Heart left ventricle (tissue), 13 donors: Measurements from ENCODE around the gene TOLLIP.

Experiments used
- POLR2A ChIP-seq, 2 donors: fragments of 450-650 bp; IDR thresholded peaks; one replicate each; pipeline ENCODE4 v1.6.1; 2017; ENCODE audit warnings: antibody characterized with exemption in 2 of 2, mild to moderate bottlenecking in 2 of 2, moderate library complexity in 2 of 2
- TF ChIP-seq, protein P1 (sequence below), 12 donors: fragments of 200-600 bp; sonication (generic) in 4 of 12; IDR thresholded peaks; one replicate each; pipeline versions ENCODE4 v1.5.0 to v1.8.0; 2018 to 2022; ENCODE audit warnings: antibody characterized with exemption in 12 of 12, mild to moderate bottlenecking in 5 of 12
- donor health status: ischemic (EF 13 %, LVEDD 7.1; RV severe dilation, severe dysfunction).
- donor health status: DM: no; HTN: yes; CAD: no.
- donor health status: DM: no; HTN: no; CAD: no.
- donor health status: ischemic (EF 25% LVEDD 6.9; RV normal size, moderate dysfunction).
- donor health status: ischemic (EF 25% LVEDD 5.7; RV mildly dilated, moderate dysfunction).
- donor health status: ischemic (EF 35%, LVEDD 5.7; RV mildly dilated, moderate dysfunction).
- donor health status: nonischemic (EF 11% LVEDD 7.7; RV severe dilation, severe dysfunction).
- donor health status: DM: yes; HTN: yes; CAD: no.
- donor health status: PGD.
- donor health status: ischemic (EF 29% LVEDD 5.4; RV normal size, mild dysfunction).
- donor health status: nonischemic (EF 23%, LVEDD 6.1; RV moderate dilation, normal function).

DNA sequence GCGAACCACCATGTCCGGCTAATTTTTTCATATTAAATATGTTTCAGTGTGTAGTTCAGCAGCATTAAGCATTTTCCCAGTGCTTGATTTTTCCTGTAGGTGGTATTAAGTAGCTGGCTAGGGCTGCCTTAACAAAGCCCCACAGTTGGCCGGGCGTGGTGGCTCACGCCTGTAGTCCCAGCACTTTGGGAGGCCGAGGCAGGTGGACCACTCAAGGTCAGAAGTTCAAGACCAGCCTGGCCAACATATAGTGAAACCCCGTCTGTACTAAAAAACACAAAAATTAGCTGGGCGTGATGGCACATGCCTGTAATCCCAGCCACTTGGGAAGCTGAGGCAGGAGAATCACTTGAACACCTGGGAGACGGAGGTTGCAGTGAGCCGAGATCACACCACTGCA lies 33.5 kb upstream of the TOLLIP start:
- TF ChIP-seq, protein P1, sequence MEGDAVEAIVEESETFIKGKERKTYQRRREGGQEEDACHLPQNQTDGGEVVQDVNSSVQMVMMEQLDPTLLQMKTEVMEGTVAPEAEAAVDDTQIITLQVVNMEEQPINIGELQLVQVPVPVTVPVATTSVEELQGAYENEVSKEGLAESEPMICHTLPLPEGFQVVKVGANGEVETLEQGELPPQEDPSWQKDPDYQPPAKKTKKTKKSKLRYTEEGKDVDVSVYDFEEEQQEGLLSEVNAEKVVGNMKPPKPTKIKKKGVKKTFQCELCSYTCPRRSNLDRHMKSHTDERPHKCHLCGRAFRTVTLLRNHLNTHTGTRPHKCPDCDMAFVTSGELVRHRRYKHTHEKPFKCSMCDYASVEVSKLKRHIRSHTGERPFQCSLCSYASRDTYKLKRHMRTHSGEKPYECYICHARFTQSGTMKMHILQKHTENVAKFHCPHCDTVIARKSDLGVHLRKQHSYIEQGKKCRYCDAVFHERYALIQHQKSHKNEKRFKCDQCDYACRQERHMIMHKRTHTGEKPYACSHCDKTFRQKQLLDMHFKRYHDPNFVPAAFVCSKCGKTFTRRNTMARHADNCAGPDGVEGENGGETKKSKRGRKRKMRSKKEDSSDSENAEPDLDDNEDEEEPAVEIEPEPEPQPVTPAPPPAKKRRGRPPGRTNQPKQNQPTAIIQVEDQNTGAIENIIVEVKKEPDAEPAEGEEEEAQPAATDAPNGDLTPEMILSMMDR (IDR thresholded peaks at IDR 0.05) = no peak
- no peak for TF ChIP-seq POLR2A (IDR thresholded peaks at IDR 0.05)
